Measurements from ENCODE around the gene PITPNM3. TPM values are rescaled to one million over a fixed set of nuclear protein-coding genes. Genes with fewer than 3 reads are reported as not detected.

Gene PITPNM3
- total and polyA plus RNA-seq, 4 donors, result 2.0 to 12.6 (median 5.4) TPM

GRCh38 chr17:6551356-6551755, 5.0 kb downstream of the PITPNM3 start:
- Histone ChIP-seq H3K4me3 (no peak overlapping the region), H3K4me1 (ENCODE audit: control insufficient read depth in 5 of 5, insufficient read depth in 5 of 5, low read length in 5 of 5) (peaks cover 2 to 23% (median 9%) of the 10 kb centered on the region in 5 donors), H3K27ac (ENCODE audit: low read depth in 1 of 2, low read length in 1 of 2) (peak overlapping the region in 1 of 2 donors; percentile 32), H3K36me3 (ENCODE audit: control insufficient read depth in 4 of 4, insufficient read depth in 4 of 4, low read length in 4 of 4) (no peaks in the 10 kb centered on the region), H3K9ac (ENCODE audit: insufficient read depth in 1 of 2, low read length in 2 of 2) (no peak overlapping the region), H3K9me3 (ENCODE audit: control insufficient read depth in 4 of 4, insufficient read depth in 3 of 4, low read length in 3 of 4) (no peaks in the 10 kb centered on the region), H3K27me3 (ENCODE audit: control insufficient read depth in 3 of 3, insufficient read depth in 3 of 3, low read length in 2 of 3) (peaks cover 0 to 19% (median 15%) of the 10 kb centered on the region in 3 donors)
- TF ChIP-seq CTCF (IDR thresholded peaks at IDR 0.05; ENCODE audit: control extremely low read depth, extremely low read depth), result no peak
- 68 to 70% methylated on average over 5 of the region's 5 CpGs for WGBS, 2 donors
- DNase-seq (no peak), ATAC-seq (ENCODE audit: insufficient read depth, low FRiP score) (no peak)

GRCh38 chr17:6549384-6550036, 6.8 kb downstream of the PITPNM3 start:
- peaks cover 0 to 17% (median 0%) of the 10 kb centered on the region in 5 donors for H3K4me1 ChIP-seq (ENCODE audit: control insufficient read depth in 5 of 5, insufficient read depth in 5 of 5, low read length in 5 of 5)
- no peak for ATAC-seq (ENCODE audit: insufficient read depth, low FRiP score)
- H3K9me3 ChIP-seq (ENCODE audit: control insufficient read depth in 4 of 4, insufficient read depth in 3 of 4, low read length in 3 of 4), result no peaks in the 10 kb centered on the region
- no peak for DNase-seq
- H3K36me3 ChIP-seq (ENCODE audit: control insufficient read depth in 4 of 4, insufficient read depth in 4 of 4, low read length in 4 of 4), result no peaks in the 10 kb centered on the region
- TF ChIP-seq CTCF (IDR thresholded peaks at IDR 0.05; ENCODE audit: control extremely low read depth, extremely low read depth), result no peak
- H3K9ac ChIP-seq (ENCODE audit: insufficient read depth in 1 of 2, low read length in 2 of 2), result no peak overlapping the region
- peaks cover 0 to 10% (median 3%) of the 10 kb centered on the region in 3 donors for H3K27me3 ChIP-seq (ENCODE audit: control insufficient read depth in 3 of 3, insufficient read depth in 3 of 3, low read length in 2 of 3)
- 71 to 72% methylated on average over 9 of the region's 9 CpGs for WGBS, 2 donors
- H3K27ac ChIP-seq (ENCODE audit: low read depth in 1 of 2, low read length in 1 of 2), result no peak overlapping the region
- H3K4me3 ChIP-seq, result no peak overlapping the region

- Histone ChIP-seq H3K9ac (ENCODE audit: insufficient read depth in 1 of 2, low read length in 2 of 2) (no peak overlapping the region), H3K4me1 (ENCODE audit: control insufficient read depth in 5 of 5, insufficient read depth in 5 of 5, low read length in 5 of 5) (peaks cover 0 to 17% (median 0%) of the 10 kb centered on the region in 5 donors), H3K36me3 (ENCODE audit: control insufficient read depth in 4 of 4, insufficient read depth in 4 of 4, low read length in 4 of 4) (no peaks in the 10 kb centered on the region), H3K9me3 (ENCODE audit: control insufficient read depth in 4 of 4, insufficient read depth in 3 of 4, low read length in 3 of 4) (no peaks in the 10 kb centered on the region), H3K4me3 (no peak overlapping the region), H3K27me3 (ENCODE audit: control insufficient read depth in 3 of 3, insufficient read depth in 3 of 3, low read length in 2 of 3) (peaks cover 0 to 2% (median 0%) of the 10 kb centered on the region in 3 donors), H3K27ac (ENCODE audit: low read depth in 1 of 2, low read length in 1 of 2) (peak overlapping the region in 1 of 2 donors; percentile 54)
- 25 to 26% methylated on average over 11 of the region's 11 CpGs for WGBS, 2 donors
- ATAC-seq (ENCODE audit: insufficient read depth, low FRiP score) (no peak), DNase-seq (peak in 2 of 3 donors; percentile 24 to 37)
- TF ChIP-seq CTCF (IDR thresholded peaks at IDR 0.05; ENCODE audit: control extremely low read depth, extremely low read depth), result no peak
These were observed 7.6 kb downstream of the PITPNM3 start for GRCh38 chr17:6548578-6549330.
